OCI-LY7 (cell line): ENCODE data around the gene SST. TPM values are rescaled to one million over a fixed set of nuclear protein-coding genes. Genes with fewer than 3 reads are reported as not detected.
"Not testable (repeated sequence)": the region's sequence is repeated elsewhere in the genome, so short reads cannot be mapped to it uniquely, and the experiment has no call there.

Experiments
- BruUV-seq: library from RNA; stranded (reverse); fragments of 400-500 nt; replicated peaks from 2 replicates; lab custom pipeline; 2021; lab: Mats Ljungman, UMichigan
- CTCF ChIA-PET: fragments of 300-600 bp; sonication (Branson Sonifier 250); formaldehyde crosslinking; loops from one replicate; lab custom pipeline; 2022; ENCODE audit warnings: antibody characterized with exemption; ENCODE audit not compliant: unreplicated experiment; lab: Charles Lee
- POLR2A ChIA-PET: fragments of 300-600 bp; sonication (Branson Sonifier 250); formaldehyde crosslinking; loops from one replicate; lab custom pipeline; 2022; ENCODE audit warnings: antibody characterized with exemption; lab: Charles Lee
- DNase-seq: peaks from one replicate; pipeline ENCODE4 v3.0.0-alpha.2; 2015; ENCODE audit warnings: low spot score
- H2AFZ ChIP-seq: fragments of 200-600 bp; sonication (generic), shearing (Covaris generic); 2 replicates; pipeline ENCODE4 v1.6.1; 2014; ENCODE audit warnings: mild to moderate bottlenecking, antibody characterized with exemption, low read length, moderate library complexity
- H3K27ac ChIP-seq: fragments of 200-600 bp; sonication (generic); 2 replicates; pipeline ENCODE4 v1.5.1; 2014; ENCODE audit warnings: mixed run types, low read depth, mild to moderate bottlenecking, moderate library complexity, low read length, inconsistent platforms; ENCODE audit not compliant: poor library complexity, severe bottlenecking
- H3K36me3 ChIP-seq: fragments of 200-600 bp; sonication (generic); 2 replicates; pipeline ENCODE4 v1.6.1; 2014; ENCODE audit warnings: mild to moderate bottlenecking, antibody characterized with exemption, low read length, moderate library complexity, mixed read lengths; ENCODE audit not compliant: insufficient read depth
- H3K4me1 ChIP-seq: fragments of 200-600 bp; sonication (generic); 2 replicates; pipeline ENCODE4 v1.5.1; 2014; ENCODE audit warnings: mild to moderate bottlenecking, low read length; ENCODE audit not compliant: insufficient read depth, poor library complexity, severe bottlenecking
- H3K4me2 ChIP-seq: fragments of 200-600 bp; sonication (generic); 2 replicates; pipeline ENCODE4 v1.6.1; 2014; ENCODE audit warnings: mild to moderate bottlenecking, low read length
- H3K4me3 ChIP-seq: fragments of 200-600 bp; sonication (generic); 2 replicates; pipeline ENCODE4 v1.5.1; 2014; ENCODE audit warnings: mild to moderate bottlenecking, low read depth, low read length; ENCODE audit not compliant: poor library complexity, severe bottlenecking
- H3K79me2 ChIP-seq: fragments of 200-600 bp; sonication (generic); 2 replicates; pipeline ENCODE4 v1.6.1; 2016; ENCODE audit warnings: low read depth, mild to moderate bottlenecking, low read length, moderate library complexity, mixed read lengths; ENCODE audit not compliant: insufficient read depth
- H3K9me2 ChIP-seq: fragments of 200-600 bp; sonication (generic); 2 replicates; pipeline ENCODE4 v1.6.1; 2016; ENCODE audit warnings: mild to moderate bottlenecking, low read length, mixed read lengths; ENCODE audit not compliant: insufficient read depth
- H3K9me3 ChIP-seq: fragments of 200-600 bp; sonication (generic); 2 replicates; pipeline ENCODE4 v1.6.1; 2014; ENCODE audit warnings: mild to moderate bottlenecking, mixed run types, low read length, mixed read lengths
- H4K20me1 ChIP-seq: fragments of 200-600 bp; sonication (generic); 2 replicates; pipeline ENCODE4 v1.6.1; 2014; ENCODE audit warnings: mild to moderate bottlenecking, antibody characterized with exemption, low read length, moderate library complexity, mixed read lengths; ENCODE audit not compliant: insufficient read depth
- EZH2phosphoT487 ChIP-seq: fragments of 200-600 bp; sonication (generic); IDR thresholded peaks from 2 replicates; pipeline ENCODE4 v1.6.1; 2018; ENCODE audit warnings: low read depth, borderline replicate concordance, mild to moderate bottlenecking, mixed run types, antibody characterized with exemption, low read length, moderate library complexity, mixed read lengths
- intact Hi-C: fragments of 100-400 bp; cut with micrococcal nuclease; formaldehyde crosslinking; loops from one replicate; pipeline ENCODE4 v1.10.0; 2022; ENCODE audit not compliant: unreplicated experiment
- total RNA-seq, 2 experiments: library from RNA; depleted of rRNA in 1 of 2; stranded (reverse); fragments of >200 nt in 1 of 2; shearing (Covaris generic) in 1 of 2; gene quantifications; 2 replicates each; pipeline ENCODE4 v1.2.3, GENCODE V29; 2014 to 2022
- TF ChIP-seq, protein P1 (sequence below): fragments of 200-600 bp; sonication (generic); conservative IDR thresholded peaks from 2 replicates; pipeline ENCODE4 v1.5.1; 2014; ENCODE audit warnings: mild to moderate bottlenecking, antibody characterized with exemption, low read length, moderate library complexity, mixed read lengths

SST gene
- total RNA-seq, 2 experiments from 2014 or later, result not detected

- H3K9me2 ChIP-seq, result no peaks in the 10 kb centered on the region
- no peak for TF ChIP-seq EZH2phosphoT487
- TF ChIP-seq, protein P1, sequence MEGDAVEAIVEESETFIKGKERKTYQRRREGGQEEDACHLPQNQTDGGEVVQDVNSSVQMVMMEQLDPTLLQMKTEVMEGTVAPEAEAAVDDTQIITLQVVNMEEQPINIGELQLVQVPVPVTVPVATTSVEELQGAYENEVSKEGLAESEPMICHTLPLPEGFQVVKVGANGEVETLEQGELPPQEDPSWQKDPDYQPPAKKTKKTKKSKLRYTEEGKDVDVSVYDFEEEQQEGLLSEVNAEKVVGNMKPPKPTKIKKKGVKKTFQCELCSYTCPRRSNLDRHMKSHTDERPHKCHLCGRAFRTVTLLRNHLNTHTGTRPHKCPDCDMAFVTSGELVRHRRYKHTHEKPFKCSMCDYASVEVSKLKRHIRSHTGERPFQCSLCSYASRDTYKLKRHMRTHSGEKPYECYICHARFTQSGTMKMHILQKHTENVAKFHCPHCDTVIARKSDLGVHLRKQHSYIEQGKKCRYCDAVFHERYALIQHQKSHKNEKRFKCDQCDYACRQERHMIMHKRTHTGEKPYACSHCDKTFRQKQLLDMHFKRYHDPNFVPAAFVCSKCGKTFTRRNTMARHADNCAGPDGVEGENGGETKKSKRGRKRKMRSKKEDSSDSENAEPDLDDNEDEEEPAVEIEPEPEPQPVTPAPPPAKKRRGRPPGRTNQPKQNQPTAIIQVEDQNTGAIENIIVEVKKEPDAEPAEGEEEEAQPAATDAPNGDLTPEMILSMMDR, result no peak
- BruUV-seq, result no TSS peak
- H3K79me2 ChIP-seq, result no peaks in the 10 kb centered on the region
- H4K20me1 ChIP-seq, result no peaks in the 10 kb centered on the region
- POLR2A ChIA-PET, result interaction anchor here (1.1 kb wide), 1 partner anchor 33 kb away, joined by 4 read pairs; no protein-coding TSS in a partner anchor
- H3K27ac ChIP-seq, result no peak overlapping the region
- H3K4me1 ChIP-seq, result no peaks in the 10 kb centered on the region
- CTCF ChIA-PET, result no interaction called here
- no peak overlapping the region for H3K4me3 ChIP-seq
- no peak for DNase-seq
- intact Hi-C loops, result no loop called here
- H2AFZ ChIP-seq, result no peak overlapping the region
- H3K4me2 ChIP-seq, result no peak overlapping the region
- no peaks in the 10 kb centered on the region for H3K9me3 ChIP-seq
- H3K36me3 ChIP-seq, result no peaks in the 10 kb centered on the region
Measured at GRCh38 chr3:187646906-187647660, 23.1 kb downstream of the SST start.

GRCh38 chr3:187645379-187645778 is 24.8 kb downstream of the SST start:
- H3K27ac ChIP-seq, H3K79me2 ChIP-seq, DNase-seq, H3K9me2 ChIP-seq, H3K4me2 ChIP-seq, intact Hi-C loops, H4K20me1 ChIP-seq, POLR2A ChIA-PET, H3K4me3 ChIP-seq, H2AFZ ChIP-seq, H3K9me3 ChIP-seq, CTCF ChIA-PET, H3K4me1 ChIP-seq, BruUV-seq, H3K36me3 ChIP-seq: not testable (repeated sequence)

- ChIA-PET POLR2A (interaction anchor here (0.6 to 1.1 kb wide), 3 partner anchors 23 to 335 kb away, joined by 3 read pairs; no protein-coding TSS in a partner anchor), CTCF (no interaction called here)
- no peaks in the 10 kb centered on the region for H3K9me2 ChIP-seq
- H3K27ac ChIP-seq, result no peak overlapping the region
- no peak overlapping the region for H3K4me2 ChIP-seq
- no peak overlapping the region for H2AFZ ChIP-seq
- no peaks in the 10 kb centered on the region for H3K79me2 ChIP-seq
- intact Hi-C loops, result no loop called here
- TF ChIP-seq, protein P1, result no peak
- TF ChIP-seq EZH2phosphoT487, result no peak
- H3K9me3 ChIP-seq, result no peaks in the 10 kb centered on the region
- no peak for DNase-seq
- no peaks in the 10 kb centered on the region for H3K36me3 ChIP-seq
- no peaks in the 10 kb centered on the region for H4K20me1 ChIP-seq
- BruUV-seq, result no TSS peak
- no peak overlapping the region for H3K4me3 ChIP-seq
- H3K4me1 ChIP-seq, result no peaks in the 10 kb centered on the region
Measured at GRCh38 chr3:187642861-187643260, 27.3 kb downstream of the SST start.
